ENCODE data around the gene CDC23.

- TF ChIP-seq POLR2A (IDR thresholded peaks at IDR 0.05) (no peak), CTCF (IDR thresholded peaks at IDR 0.05) (no peak), POLR2AphosphoS5 (IDR thresholded peaks at IDR 0.05; ENCODE audit: insufficient read depth in 1 of 2, low read depth in 1 of 2) (no peak)
These were observed 329 bp downstream of the CDC23 start for GRCh38 chr5:138212828-138213160.
